ENCODE results near the gene NFATC1.

DNA sequence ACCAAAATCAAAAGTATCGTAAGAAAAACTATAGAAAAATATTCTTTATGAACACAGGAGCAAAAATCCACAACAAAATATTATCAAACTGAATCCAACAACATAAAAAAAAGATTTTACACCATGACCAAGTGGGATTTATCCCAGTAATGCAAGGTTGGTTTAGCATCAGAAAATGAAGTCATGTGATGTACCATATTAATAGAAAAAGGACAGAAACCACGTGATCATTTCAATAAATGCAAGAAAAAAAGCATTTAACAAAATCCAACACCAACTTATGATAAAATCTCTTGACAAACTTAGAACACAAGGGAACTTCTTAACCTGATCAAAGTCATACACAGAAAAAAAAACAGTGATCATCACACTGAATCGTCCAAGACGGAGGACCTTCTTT, 105.3 kb downstream of the NFATC1 start:
- TF ChIP-seq, protein P1, sequence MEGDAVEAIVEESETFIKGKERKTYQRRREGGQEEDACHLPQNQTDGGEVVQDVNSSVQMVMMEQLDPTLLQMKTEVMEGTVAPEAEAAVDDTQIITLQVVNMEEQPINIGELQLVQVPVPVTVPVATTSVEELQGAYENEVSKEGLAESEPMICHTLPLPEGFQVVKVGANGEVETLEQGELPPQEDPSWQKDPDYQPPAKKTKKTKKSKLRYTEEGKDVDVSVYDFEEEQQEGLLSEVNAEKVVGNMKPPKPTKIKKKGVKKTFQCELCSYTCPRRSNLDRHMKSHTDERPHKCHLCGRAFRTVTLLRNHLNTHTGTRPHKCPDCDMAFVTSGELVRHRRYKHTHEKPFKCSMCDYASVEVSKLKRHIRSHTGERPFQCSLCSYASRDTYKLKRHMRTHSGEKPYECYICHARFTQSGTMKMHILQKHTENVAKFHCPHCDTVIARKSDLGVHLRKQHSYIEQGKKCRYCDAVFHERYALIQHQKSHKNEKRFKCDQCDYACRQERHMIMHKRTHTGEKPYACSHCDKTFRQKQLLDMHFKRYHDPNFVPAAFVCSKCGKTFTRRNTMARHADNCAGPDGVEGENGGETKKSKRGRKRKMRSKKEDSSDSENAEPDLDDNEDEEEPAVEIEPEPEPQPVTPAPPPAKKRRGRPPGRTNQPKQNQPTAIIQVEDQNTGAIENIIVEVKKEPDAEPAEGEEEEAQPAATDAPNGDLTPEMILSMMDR (IDR thresholded peaks at IDR 0.05) = no peak
- no peak for TF ChIP-seq POLR2A (IDR thresholded peaks at IDR 0.05)

Measured in thyroid gland (tissue), 4 donors.